ENCODE results near the gene STARD7. TPM values are rescaled to one million over a fixed set of nuclear protein-coding genes. Genes with fewer than 3 reads are reported as not detected.

STARD7 gene
- total RNA-seq, 1 experiment from 2014 or later, result 119 TPM

GRCh38 chr2:96138179-96139145 lies 70.2 kb downstream of the STARD7 start, which contains the start of gene ASTL:
Gene ASTL (minus strand): TSS chr2:96138502. CDS start chr2:96138436, 66 bp downstream.
- CTCF ChIA-PET, result interaction anchor here (0.7 to 2.3 kb wide), 7 partner anchors 30 to 270 kb away, joined by 3 to 42 read pairs (median 4); no protein-coding TSS in a partner anchor
- H3K4me1 Mint-ChIP-seq (ENCODE audit: low read depth, unreplicated experiment), result no peaks in the 10 kb centered on the region
- peak; percentile 60 for TF ChIP-seq CTCF (IDR thresholded peaks at IDR 0.05; ENCODE audit: unreplicated experiment)
- peak; percentile 75 for DNase-seq
- H3K36me3 Mint-ChIP-seq (ENCODE audit: insufficient read depth, unreplicated experiment), result peaks cover 15% of the 10 kb centered on the region
- no peaks in the 10 kb centered on the region for H3K9me3 Mint-ChIP-seq (ENCODE audit: low read depth, unreplicated experiment)
- H3K27me3 Mint-ChIP-seq (ENCODE audit: unreplicated experiment), result peaks cover 42% of the 10 kb centered on the region
- peak within 1 kb of the TSS; percentile 30 for H3K4me3 Mint-ChIP-seq (ENCODE audit: low read depth, unreplicated experiment)
- intact Hi-C loops (cut with micrococcal nuclease; ENCODE audit: unreplicated experiment), result loop anchor here (2.0 to 10.0 kb wide), 2 partner anchors 36 to 126 kb away; partner anchors contain the start of genes CIAO1 and TMEM127
- no peak within 1 kb of the TSS for H3K27ac Mint-ChIP-seq (ENCODE audit: unreplicated experiment)
- BruUV-seq (replicated peaks), result no TSS peak

GRCh38 chr2:96137321-96138178 lies 71.1 kb downstream of the STARD7 start:
- CTCF ChIA-PET, result interaction anchor here (0.7 to 2.3 kb wide), 5 partner anchors 37 to 271 kb away, joined by 3 to 42 read pairs (median 4); no protein-coding TSS in a partner anchor
- TF ChIP-seq CTCF (IDR thresholded peaks at IDR 0.05; ENCODE audit: unreplicated experiment), result no peak
- intact Hi-C loops (cut with micrococcal nuclease; ENCODE audit: unreplicated experiment), result loop anchor here (2.0 to 10.0 kb wide), 2 partner anchors 37 to 127 kb away; partner anchors contain the start of genes CIAO1 and TMEM127
- H3K27ac Mint-ChIP-seq (ENCODE audit: unreplicated experiment), result no peak overlapping the region
- H3K4me1 Mint-ChIP-seq (ENCODE audit: low read depth, unreplicated experiment), result no peaks in the 10 kb centered on the region
- BruUV-seq (replicated peaks), result no TSS peak
- H3K36me3 Mint-ChIP-seq (ENCODE audit: insufficient read depth, unreplicated experiment), result peaks cover 9% of the 10 kb centered on the region
- no peak for DNase-seq
- no peaks in the 10 kb centered on the region for H3K9me3 Mint-ChIP-seq (ENCODE audit: low read depth, unreplicated experiment)
- H3K27me3 Mint-ChIP-seq (ENCODE audit: unreplicated experiment), result peaks cover 42% of the 10 kb centered on the region
- H3K4me3 Mint-ChIP-seq (ENCODE audit: low read depth, unreplicated experiment), result no peak overlapping the region

- Mint-ChIP-seq H3K4me1 (ENCODE audit: low read depth, unreplicated experiment) (no peaks in the 10 kb centered on the region), H3K27me3 (ENCODE audit: unreplicated experiment) (peaks cover 55% of the 10 kb centered on the region), H3K9me3 (ENCODE audit: low read depth, unreplicated experiment) (no peaks in the 10 kb centered on the region), H3K27ac (ENCODE audit: unreplicated experiment) (no peak overlapping the region), H3K4me3 (ENCODE audit: low read depth, unreplicated experiment) (no peak overlapping the region), H3K36me3 (ENCODE audit: insufficient read depth, unreplicated experiment) (peaks cover 5% of the 10 kb centered on the region)
- no TSS peak for BruUV-seq (replicated peaks)
- intact Hi-C loops (cut with micrococcal nuclease; ENCODE audit: unreplicated experiment), result loop anchor here (10.0 kb wide), 1 partner anchor 129 kb away; the partner anchor contains the start of genes CIAO1 and TMEM127
- CTCF ChIA-PET, result no interaction called here
- TF ChIP-seq CTCF (IDR thresholded peaks at IDR 0.05; ENCODE audit: unreplicated experiment), result no peak
- DNase-seq, result no peak
Measured at GRCh38 chr2:96136129-96136720, 72.4 kb downstream of the STARD7 start.

GRCh38 chr2:96135621-96136020 lies 73.0 kb downstream of the STARD7 start:
- peaks cover 61% of the 10 kb centered on the region for H3K27me3 Mint-ChIP-seq (ENCODE audit: unreplicated experiment)
- DNase-seq, result no peak
- TF ChIP-seq CTCF (IDR thresholded peaks at IDR 0.05; ENCODE audit: unreplicated experiment), result no peak
- no peak overlapping the region for H3K4me3 Mint-ChIP-seq (ENCODE audit: low read depth, unreplicated experiment)
- no peaks in the 10 kb centered on the region for H3K4me1 Mint-ChIP-seq (ENCODE audit: low read depth, unreplicated experiment)
- BruUV-seq (replicated peaks), result no TSS peak
- H3K27ac Mint-ChIP-seq (ENCODE audit: unreplicated experiment), result no peak overlapping the region
- H3K9me3 Mint-ChIP-seq (ENCODE audit: low read depth, unreplicated experiment), result no peaks in the 10 kb centered on the region
- H3K36me3 Mint-ChIP-seq (ENCODE audit: insufficient read depth, unreplicated experiment), result peaks cover 5% of the 10 kb centered on the region
- CTCF ChIA-PET, result no interaction called here
- intact Hi-C loops (cut with micrococcal nuclease; ENCODE audit: unreplicated experiment), result loop anchor here (10.0 kb wide), 1 partner anchor 129 kb away; the partner anchor contains the start of genes CIAO1 and TMEM127

All from Calu3 (cell line).